Right cardiac atrium (tissue), 5 donors: Measurements from ENCODE around the gene HK2. TPM values are rescaled to one million over a fixed set of nuclear protein-coding genes. Genes with fewer than 3 reads are reported as not detected.

Experiments used
- ATAC-seq, 2 donors: fragments of 200-7000 bp; cut with Tn5 transposase; one replicate each; pipeline versions ENCODE4 v1.8.0 to v1.9.1; 2020; ENCODE audit warnings: moderate library complexity in 2 of 2, mild to moderate bottlenecking in 1 of 2
- DNase-seq, 3 donors: peaks; one replicate each; pipeline ENCODE4 v3.0.0-alpha.2; 2020
- H3K27ac ChIP-seq: one replicate; pipeline ENCODE4 v1.5.1; 2013; ENCODE audit warnings: mild to moderate bottlenecking, low read length, control low read depth, moderate library complexity
- H3K27me3 ChIP-seq: one replicate; pipeline ENCODE4 v1.6.1; 2013; ENCODE audit not compliant: control insufficient read depth, insufficient read depth
- H3K4me1 ChIP-seq: one replicate; pipeline ENCODE4 v1.6.1; 2013; ENCODE audit warnings: low read length; ENCODE audit not compliant: control insufficient read depth, insufficient read depth
- H3K4me3 ChIP-seq: one replicate; pipeline ENCODE4 v1.5.1; 2013; ENCODE audit warnings: low read length, control low read depth
- H3K9me3 ChIP-seq: one replicate; pipeline ENCODE4 v1.6.1; 2013; ENCODE audit warnings: low read length; ENCODE audit not compliant: control insufficient read depth
- WGBS: extraction: QIAGEN DNeasy Blood & Tissue Kit; methylation state at CpG from one replicate; pipeline ENCODE4 v1.1.7; 2013; 5-methylcytosine and 5-hydroxymethylcytosine counted together
- intact Hi-C, 4 donors: fragments of 100-400 bp; cut with DNase I; formaldehyde crosslinking; loops; one replicate each; pipeline versions ENCODE4 v1.11.0 to v1.14.0; 2022 to 2023
- polyA plus RNA-seq: library from polyadenylated mRNA; stranded (reverse); fragments of 200-250 nt; gene quantifications from one replicate; pipeline ENCODE4 v1.2.3, GENCODE V29; 2013
- total RNA-seq, 4 donors: library from RNA; stranded (reverse); fragmentation: NEBNext Ultra II Directional; extraction: Animal tissue kit (Norgen Biotek cat#: 25700); gene quantifications; one replicate each; pipeline ENCODE4 v1.2.1, GENCODE V29; 2021
- donor health status: healthy with polysubstance abuse.
- donor health status: DM: no; HTN: yes; CAD: no.
- donor health status: DM: no; HTN: no; CAD: no.
- donor health status: DM: no; HTN: yes; CAD: no; lungs with severe emphysema.
- donor health status: DM: yes; HTN: yes; CAD: no.

HK2 gene
- total and polyA plus RNA-seq, 5 donors = 2.0 to 6.0 (median 2.9) TPM

DNA sequence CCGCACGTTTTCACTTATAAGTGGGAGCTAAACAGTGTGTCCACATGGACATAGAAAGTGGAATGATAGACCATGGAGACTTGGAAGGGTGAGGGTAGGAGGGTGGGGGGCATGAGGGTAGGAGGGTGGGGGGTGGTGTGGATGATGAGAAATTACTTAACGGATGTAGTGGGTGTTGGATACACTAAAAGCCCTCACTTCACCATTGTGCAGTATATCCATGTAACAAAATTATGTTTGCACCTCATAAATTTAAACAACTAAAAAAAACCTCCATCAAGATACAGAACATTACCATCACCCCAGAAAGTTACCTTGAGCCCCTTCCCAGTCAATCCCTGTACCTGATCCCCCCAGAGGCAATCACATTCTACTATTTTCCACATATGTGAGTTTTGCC is 26.2 kb downstream of the HK2 start:
- no peaks in the 10 kb centered on the region for H3K27me3 ChIP-seq
- DNase-seq (no peak), ATAC-seq (no peak)
- no peaks in the 10 kb centered on the region for H3K9me3 ChIP-seq
- intact Hi-C loops = no loop called here
- no peak overlapping the region for H3K27ac ChIP-seq
- WGBS = 93% methylated on average over 3 of the region's 3 CpGs
- no peaks in the 10 kb centered on the region for H3K4me1 ChIP-seq
- no peak overlapping the region for H3K4me3 ChIP-seq

DNA sequence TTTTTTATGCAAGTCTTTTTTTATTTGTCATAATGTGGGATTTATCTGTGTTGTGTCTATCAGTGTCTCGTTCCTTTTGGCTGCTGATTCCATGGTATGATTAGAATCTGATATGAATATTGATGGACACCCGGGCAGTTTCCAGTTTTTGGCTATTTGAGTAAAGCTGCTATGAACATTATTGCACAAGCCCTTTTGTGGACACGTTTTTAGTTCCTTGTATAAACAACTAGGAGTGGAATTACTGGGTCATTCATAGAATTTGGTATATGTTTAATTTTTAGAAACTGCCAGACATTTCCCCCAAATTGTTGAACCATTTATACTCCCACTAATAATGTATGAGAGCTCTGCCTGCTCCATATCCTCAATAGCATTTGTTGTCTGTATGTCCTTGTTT is 26.6 kb downstream of the HK2 start:
- DNase-seq = no peak
- H3K27ac ChIP-seq = no peak overlapping the region
- WGBS = 71% methylated on average over 3 of the region's 3 CpGs

DNA sequence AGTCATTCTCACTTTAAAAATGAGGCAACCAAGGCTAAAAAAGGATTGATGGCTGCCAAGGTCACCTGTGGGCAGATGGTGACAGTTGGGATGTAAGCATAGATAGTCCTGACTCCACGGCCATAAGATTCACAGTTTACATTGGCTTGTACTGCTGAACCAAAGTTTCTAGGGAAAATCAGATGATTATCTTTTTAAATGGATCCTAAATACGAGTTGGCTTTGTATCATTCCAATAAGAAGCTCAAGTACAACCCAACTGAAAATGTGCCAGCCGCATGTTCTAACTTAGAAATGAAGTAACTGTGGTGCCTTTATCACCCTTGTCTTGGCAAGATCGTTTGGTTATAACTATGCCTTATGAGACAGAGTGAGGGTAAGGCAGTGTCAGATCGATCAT is 27.6 kb downstream of the HK2 start:
- H3K4me1 ChIP-seq = no peaks in the 10 kb centered on the region
- H3K9me3 ChIP-seq = no peaks in the 10 kb centered on the region
- DNase-seq (no peak), ATAC-seq (no peak)
- 82% methylated on average over 5 of the region's 5 CpGs for WGBS
- no peaks in the 10 kb centered on the region for H3K27me3 ChIP-seq
- no peak overlapping the region for H3K4me3 ChIP-seq
- no peak overlapping the region for H3K27ac ChIP-seq
- intact Hi-C loops = no loop called here

More for the DNA sequence above, 26.6 kb downstream of the HK2 start:
- intact Hi-C loops = no loop called here
- ATAC-seq = no peak
- H3K4me1 ChIP-seq = no peaks in the 10 kb centered on the region
- no peaks in the 10 kb centered on the region for H3K9me3 ChIP-seq
- no peaks in the 10 kb centered on the region for H3K27me3 ChIP-seq
- no peak overlapping the region for H3K4me3 ChIP-seq

DNA sequence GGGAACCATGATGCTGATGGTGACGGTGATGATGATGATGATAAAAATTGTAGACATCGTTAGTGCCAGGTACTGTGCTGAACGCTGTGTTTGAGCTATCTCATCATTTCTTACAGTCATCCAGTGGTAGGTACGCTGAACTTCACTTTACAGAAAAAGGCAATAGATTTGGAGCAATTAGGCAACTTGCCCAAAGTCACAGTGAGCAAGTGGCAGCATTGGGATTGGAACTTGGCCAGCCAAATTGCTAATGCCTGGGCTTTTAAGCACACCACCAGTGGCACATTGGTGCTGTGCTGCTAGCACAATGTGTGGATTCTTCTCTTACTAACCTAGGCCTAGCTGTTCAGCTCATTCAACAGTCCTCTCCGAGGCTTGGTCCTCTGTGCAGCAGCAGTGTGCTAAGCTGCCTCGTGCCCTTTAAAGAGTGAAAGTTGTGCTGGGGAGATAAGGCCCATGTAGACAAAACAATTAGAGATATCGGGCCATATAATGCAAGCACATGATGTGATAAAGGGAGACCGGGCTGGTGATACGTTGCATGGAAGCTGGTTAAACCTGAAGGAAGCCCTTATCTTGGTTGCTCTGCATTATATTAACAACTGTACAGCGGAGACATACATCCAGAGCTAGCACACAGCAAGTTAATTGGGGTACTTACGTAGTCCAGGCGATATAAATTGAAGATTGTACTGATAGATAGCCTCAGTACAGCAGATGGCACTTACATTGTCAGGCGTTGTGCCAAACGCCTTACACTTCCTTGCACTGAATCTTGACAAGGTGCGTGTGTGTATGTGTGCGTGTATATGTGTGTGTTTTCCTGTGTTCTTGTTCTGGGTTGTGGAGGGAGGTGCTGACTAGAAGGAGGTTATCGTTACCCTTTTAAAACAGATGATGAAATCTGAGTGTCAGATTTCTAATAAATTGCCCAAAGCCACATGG is 28.4 kb downstream of the HK2 start:
- intact Hi-C loops = no loop called here
- H3K9me3 ChIP-seq = no peaks in the 10 kb centered on the region

DNA sequence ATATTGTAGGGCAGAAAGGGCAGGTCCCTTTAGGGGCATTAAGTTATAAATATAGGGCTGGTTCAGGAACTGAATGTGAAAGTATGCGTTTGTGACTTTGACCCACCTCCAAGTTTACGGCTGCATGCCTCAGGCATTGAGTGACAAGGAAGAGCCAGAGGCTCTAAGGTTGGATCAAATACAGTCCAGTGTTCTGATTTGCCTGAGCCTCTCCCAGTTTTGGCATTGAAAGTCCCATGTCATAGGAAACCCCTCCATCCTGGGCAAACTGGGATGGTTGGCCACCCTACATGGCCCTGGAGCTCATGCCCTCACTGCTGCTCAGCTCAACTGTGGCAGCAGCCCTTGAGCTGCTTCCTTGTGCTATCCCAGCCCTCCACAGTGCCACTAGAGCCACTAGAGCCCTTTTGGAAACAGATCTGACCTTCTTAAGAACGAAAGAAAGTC is 29.9 kb downstream of the HK2 start:
- Histone ChIP-seq H3K4me3 (no peak overlapping the region), H3K4me1 (peaks cover 2% of the 10 kb centered on the region), H3K27me3 (no peaks in the 10 kb centered on the region), H3K9me3 (no peaks in the 10 kb centered on the region), H3K27ac (no peak overlapping the region)
- intact Hi-C loops = no loop called here
- DNase-seq (no peak), ATAC-seq (no peak)
- 56% methylated on average over 3 of the region's 3 CpGs for WGBS

More for the DNA sequence above, 28.4 kb downstream of the HK2 start:
- H3K27me3 ChIP-seq = no peaks in the 10 kb centered on the region
- ATAC-seq (no peak), DNase-seq (no peak)
- no peak overlapping the region for H3K27ac ChIP-seq
- H3K4me3 ChIP-seq = no peak overlapping the region
- WGBS = 70% methylated on average over 17 of the region's 17 CpGs
- no peaks in the 10 kb centered on the region for H3K4me1 ChIP-seq

DNA sequence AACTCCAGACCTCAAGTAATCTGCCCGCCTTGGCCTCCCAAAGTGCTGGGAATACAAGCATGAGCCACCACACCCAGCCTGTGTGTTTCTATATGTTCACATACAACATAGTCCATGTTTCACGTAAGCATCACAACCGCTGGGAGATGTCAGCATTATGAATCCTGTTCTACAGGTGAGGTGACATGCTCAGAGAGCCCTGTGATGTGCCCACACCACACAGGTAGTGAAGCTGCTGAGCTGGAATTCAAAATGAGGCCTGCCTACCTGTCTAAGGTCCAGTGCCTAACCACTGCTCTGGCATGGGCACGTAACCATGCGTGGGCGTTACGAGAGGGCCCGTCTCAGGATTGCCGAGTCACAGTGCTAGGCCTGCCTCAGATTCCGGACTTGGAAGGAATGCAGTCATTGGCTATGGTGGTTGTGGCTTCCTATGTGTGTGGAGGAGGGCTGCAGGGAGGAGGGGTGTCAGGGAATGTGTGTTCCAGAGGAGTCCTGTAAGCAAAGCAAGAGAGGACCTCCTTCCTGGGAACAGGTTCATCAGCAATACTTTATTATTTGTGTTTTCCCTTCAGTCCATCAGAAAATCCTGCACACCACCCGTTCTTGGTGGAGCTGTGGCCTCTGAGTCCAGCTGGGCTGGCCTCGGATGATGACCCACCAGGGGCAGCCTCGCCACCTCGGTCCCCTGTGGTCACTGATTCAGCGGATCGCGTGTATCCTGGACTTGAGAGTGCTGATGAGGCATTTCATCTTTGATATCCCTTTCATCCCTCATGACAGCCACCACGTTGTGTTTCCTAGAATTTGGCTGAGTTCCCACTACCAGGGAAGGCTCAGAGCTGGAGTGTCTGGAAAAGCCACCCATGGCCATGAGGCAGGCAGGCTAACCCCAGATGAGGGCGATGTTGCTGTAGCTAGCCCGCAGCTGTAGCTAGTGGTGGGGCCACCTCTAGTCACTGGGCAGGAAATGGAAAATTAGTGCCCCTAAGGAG is 31.1 kb downstream of the HK2 start:
- 75% methylated on average over 20 of the region's 20 CpGs for WGBS
- H3K9me3 ChIP-seq = no peaks in the 10 kb centered on the region
- no peak overlapping the region for H3K4me3 ChIP-seq
- no peak overlapping the region for H3K27ac ChIP-seq
- peaks cover 2% of the 10 kb centered on the region for H3K4me1 ChIP-seq
- ATAC-seq (no peak), DNase-seq (no peak)
- no peaks in the 10 kb centered on the region for H3K27me3 ChIP-seq
- intact Hi-C loops = no loop called here

DNA sequence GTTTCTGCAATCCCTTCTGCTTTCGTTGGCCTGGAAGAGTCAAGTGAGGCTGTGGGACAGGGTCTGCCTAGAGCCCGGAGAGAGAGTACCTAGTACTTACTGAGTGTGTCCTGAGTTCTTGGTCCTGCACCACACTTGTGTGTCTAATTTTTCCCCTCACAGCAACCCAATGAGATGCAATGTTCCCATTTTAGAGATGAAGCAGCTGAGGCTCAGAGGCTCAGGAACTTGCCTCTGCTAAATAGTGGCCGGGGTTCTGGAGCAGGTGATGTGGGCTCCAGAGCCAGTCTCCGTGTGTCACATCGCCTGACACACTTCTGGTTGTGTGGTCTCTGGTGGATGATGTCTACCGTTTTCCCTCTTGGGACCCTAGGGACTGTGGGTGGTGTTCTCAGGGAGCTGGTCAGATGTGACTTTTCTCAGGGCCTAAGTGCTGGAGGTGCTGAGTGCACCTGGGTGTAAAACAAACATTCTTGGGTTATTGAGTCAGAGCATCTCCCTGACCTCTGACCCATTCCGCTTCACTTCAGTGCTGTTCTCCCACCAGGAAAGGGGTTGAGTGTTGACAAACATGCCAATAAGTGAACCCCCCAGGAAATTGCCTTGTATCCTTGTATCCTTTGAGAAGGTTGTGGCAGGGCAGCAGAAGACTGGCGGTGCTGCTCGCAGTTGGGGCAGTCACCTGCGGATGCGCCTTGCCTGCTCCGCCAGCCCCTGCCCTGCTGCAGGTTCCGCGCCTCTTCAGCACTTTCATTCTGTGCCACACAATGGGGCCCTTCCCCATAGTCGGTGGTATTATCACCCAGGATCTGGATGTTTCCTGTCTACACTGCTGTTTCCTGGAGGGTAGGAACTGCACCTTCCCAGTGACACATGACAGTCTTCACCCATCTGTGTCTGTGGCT is 32.1 kb downstream of the HK2 start:
- H3K4me3 ChIP-seq = no peak overlapping the region
- no peak for ATAC-seq

DNA sequence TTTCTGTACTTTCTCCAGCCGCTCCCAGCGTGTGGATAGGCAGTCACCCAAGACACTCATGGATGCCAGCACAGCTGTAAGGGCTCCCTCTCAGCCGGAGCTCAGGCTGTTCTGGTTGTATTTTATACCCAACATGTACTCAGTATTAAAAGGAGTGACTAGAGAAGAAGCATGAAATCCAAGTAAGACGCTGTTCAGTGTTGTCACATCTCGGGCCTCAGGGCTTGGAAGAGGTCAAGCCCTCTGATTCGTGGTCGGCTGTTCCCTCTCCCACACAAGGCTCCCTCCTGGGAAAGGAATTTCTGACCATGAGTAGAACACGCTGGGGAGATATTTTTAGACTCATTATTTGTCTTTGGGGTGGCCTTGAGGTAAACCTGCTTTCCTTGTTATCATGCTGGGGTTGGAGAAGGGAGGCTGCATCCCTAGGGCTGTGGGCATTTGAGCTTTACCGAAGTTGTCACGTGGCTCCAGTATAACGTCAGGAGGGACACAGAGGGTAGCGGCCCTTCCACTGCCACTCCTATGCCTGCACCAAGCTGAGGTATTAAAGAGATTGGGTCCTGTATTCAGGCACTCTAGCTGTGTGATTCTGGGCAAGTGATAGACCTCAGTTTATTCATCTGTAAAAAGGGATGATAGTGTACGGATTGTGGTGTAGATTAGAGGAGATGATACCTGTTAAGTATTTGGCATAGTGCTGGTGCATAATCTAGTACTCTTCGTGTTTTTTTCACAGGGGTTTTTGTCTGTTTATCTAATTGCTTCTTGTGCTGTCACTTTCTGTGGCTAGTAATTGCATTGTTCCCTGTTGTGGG is 34.1 kb downstream of the HK2 start:
- intact Hi-C loops = no loop called here
- peaks cover 2% of the 10 kb centered on the region for H3K4me1 ChIP-seq
- DNase-seq = peak in 1 of 3 donors; percentile 66
- H3K4me3 ChIP-seq = no peak overlapping the region
- ATAC-seq = peak; percentile 63 to 69
- peak overlapping the region; percentile 28 for H3K27ac ChIP-seq
- no peaks in the 10 kb centered on the region for H3K9me3 ChIP-seq
- WGBS = 45% methylated on average over 14 of the region's 14 CpGs
- no peaks in the 10 kb centered on the region for H3K27me3 ChIP-seq

More for the DNA sequence above, 32.1 kb downstream of the HK2 start:
- no peaks in the 10 kb centered on the region for H3K27me3 ChIP-seq
- peaks cover 2% of the 10 kb centered on the region for H3K4me1 ChIP-seq
- intact Hi-C loops = no loop called here
- no peak for DNase-seq
- no peak overlapping the region for H3K27ac ChIP-seq
- 83% methylated on average over 15 of the region's 15 CpGs for WGBS
- no peaks in the 10 kb centered on the region for H3K9me3 ChIP-seq

DNA sequence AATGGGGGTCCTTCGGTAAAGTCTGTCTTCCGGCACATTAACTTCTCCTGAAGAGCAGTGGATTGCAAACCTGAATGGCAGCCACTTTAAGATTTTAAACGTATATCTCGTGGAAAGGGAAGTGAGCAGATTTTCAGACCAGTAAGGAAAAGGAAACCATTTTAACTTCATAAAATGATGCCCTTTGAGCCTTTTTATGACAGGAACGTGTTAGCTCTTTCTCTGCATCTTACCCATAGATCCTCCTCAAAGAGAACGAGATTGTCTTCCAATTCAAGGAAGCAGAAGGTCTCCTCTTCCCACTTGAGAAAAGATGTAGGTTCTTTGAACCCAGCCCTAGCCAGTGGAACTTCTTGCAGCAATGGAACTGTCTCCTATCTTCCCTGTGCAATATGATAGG is 35.6 kb downstream of the HK2 start:
- Histone ChIP-seq H3K4me1 (peaks cover 2% of the 10 kb centered on the region), H3K27me3 (no peaks in the 10 kb centered on the region), H3K4me3 (no peak overlapping the region), H3K9me3 (no peaks in the 10 kb centered on the region), H3K27ac (no peak overlapping the region)
- ATAC-seq (no peak), DNase-seq (no peak)
- intact Hi-C loops = no loop called here
- 81% methylated on average over 6 of the region's 6 CpGs for WGBS

DNA sequence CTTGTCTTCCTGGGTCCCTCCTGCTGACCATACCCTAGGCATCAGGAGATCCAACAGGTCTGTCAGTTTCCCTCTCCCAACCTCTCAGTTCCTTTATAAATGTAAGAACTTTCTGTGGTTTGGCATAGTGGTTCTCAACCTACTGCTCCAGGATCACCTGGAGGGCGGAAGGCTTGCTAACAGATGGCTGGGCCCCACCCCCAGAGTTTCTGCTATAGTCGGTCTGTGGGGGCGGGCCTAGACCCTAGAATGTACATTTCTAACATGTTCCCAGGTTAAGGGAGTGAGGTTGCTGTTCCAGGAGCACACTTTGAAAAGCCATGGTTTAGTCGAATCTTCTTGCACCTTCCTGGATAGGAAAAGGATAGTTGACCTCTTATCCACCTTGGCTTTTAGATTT is 37.0 kb downstream of the HK2 start:
- intact Hi-C loops = no loop called here
- ATAC-seq = no peak
- no peak for DNase-seq
- Histone ChIP-seq H3K27me3 (no peaks in the 10 kb centered on the region), H3K4me3 (no peak overlapping the region), H3K9me3 (no peaks in the 10 kb centered on the region), H3K4me1 (peaks cover 2% of the 10 kb centered on the region), H3K27ac (no peak overlapping the region)
- WGBS = 92% methylated on average over 4 of the region's 4 CpGs
